Measurements from ENCODE around the gene PPP3CA.

PPP3CA gene

DNA sequence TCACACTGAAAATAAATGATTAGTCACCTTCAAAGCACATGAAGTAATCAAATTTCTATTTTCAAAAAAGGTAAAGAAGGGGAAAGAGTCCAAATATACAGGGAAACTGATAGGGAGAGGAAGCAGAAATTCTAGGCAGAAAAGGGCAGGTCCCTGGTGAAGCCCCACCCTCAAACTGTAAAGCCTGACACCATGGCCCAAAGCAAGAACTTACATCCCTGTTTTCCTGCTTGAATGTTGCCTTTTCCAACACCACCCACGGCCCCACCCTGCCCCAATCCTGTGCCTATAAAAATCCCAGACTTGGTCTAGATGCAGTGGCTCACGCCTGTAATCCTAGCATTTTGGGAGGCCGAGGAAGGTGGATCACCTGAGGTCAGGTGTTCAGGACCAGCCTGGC lies 361.8 kb downstream of the PPP3CA start:
- no peak for DNase-seq

- DNase-seq, result no peak
Measured at GRCh38 chr4:100984901-100985300, 362.4 kb downstream of the PPP3CA start.

- DNase-seq, result no peak
Measured at GRCh38 chr4:100983426-100983825, 363.9 kb downstream of the PPP3CA start.

GRCh38 chr4:100982345-100982744 lies 365.0 kb downstream of the PPP3CA start:
- no peak for DNase-seq

DNA sequence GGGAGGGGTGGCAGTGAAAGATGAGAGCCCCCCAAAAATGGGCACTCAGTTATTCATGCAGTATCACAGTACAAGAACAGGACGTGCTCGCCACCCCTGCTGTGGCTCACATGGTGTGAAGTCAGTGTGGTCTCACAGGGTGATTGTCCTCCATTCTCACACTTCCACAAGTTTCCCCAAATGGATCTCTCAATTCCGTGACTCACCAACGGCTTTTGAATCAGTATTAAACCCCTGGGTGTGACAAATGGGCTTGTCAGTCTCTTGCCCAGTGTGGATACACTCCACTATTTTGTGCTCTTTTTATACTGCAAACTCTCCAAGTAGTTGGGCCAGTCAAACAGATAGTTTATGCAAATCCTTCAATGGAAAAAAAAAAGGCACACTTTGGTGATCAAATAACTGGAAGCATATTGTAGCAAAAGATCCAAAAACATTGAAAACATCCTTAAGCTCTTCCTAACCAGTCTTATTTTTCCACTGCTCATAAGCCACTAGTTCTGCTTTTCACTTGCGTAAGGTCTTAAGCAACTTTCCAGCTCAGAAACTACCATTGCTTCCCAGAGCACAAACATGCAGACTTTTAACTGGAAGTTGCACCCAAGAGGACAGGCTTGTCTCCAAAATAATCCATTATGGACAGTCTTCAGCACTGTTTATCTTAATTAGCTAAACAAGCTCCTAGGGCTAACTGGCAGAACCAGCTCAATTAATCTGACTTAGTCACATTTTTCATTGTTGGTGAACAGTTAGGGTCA lies 365.7 kb downstream of the PPP3CA start:
- DNase-seq, result no peak

GRCh38 chr4:100979736-100980135 lies 367.6 kb downstream of the PPP3CA start:
- no peak for DNase-seq

DNA sequence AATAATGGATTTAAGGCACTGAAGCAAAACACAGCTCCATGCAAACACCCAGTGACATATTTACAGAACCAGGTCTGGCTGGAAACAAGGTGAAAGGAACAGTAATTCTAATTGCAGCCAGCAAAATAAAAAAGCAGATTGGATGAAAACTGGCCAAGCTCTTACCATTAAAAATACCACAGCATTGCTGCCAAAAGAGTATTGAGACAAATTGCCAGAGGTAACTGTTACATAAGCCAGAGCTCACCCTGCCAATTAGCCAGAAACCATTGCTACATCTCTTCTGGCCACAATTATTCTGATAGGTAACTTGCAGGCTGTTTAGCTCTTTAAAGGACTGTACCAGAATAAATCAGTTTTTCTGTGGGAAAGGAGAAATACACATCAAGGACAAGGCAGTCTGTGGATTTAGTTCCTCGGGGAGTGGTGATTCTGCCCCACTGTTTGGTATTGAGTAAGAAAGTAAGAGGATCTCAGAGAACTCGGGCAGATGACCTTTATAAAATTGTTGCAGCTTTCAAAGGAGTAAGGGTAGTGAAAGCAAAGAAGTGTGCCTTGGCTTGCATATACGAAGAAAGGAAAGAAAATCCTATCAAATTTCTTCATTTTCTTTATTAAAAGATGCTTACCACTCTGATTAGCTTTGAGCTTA lies 369.5 kb downstream of the PPP3CA start:
- no peak for DNase-seq

- no peak for DNase-seq
Measured at GRCh38 chr4:100977274-100977673, 370.1 kb downstream of the PPP3CA start.
